ENCODE measurements around the gene EZH2.

DNA sequence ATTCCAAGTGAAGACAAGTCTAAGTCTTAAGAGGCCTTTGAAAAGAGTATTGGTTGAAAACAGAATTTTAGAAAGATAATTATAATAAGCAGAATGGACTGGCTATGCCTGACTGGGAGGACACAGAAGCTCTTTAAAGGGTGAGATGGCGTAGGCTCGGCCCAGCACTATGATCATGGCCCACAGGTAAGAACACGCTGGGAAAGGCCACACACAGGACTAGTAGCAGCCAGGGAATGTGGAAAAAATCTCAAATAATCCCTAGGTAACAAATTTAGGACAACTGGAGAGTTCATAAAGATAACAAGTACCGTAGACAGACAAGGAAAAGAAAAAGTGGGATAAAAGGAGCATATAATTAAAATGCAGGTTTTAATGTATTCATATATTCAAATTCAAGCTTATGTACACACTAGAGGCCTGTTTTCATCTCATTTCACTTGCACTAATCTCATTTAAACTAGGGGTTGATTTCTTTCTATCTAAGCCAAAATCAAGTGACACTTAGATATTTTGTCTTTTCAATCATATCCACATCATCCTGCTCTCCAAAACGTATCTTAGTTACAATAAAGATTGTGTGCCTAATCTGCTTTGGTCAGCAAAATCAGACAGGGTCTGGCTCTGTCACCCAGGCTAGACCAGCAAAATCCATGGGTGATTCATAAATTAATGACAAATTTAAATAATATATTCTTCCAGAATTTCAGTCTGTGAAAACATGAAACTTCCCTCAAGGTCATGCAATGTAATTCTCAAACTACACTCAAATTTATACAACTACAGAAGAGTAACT, 53.0 kb downstream of the EZH2 start:
- TF ChIP-seq, protein P1, sequence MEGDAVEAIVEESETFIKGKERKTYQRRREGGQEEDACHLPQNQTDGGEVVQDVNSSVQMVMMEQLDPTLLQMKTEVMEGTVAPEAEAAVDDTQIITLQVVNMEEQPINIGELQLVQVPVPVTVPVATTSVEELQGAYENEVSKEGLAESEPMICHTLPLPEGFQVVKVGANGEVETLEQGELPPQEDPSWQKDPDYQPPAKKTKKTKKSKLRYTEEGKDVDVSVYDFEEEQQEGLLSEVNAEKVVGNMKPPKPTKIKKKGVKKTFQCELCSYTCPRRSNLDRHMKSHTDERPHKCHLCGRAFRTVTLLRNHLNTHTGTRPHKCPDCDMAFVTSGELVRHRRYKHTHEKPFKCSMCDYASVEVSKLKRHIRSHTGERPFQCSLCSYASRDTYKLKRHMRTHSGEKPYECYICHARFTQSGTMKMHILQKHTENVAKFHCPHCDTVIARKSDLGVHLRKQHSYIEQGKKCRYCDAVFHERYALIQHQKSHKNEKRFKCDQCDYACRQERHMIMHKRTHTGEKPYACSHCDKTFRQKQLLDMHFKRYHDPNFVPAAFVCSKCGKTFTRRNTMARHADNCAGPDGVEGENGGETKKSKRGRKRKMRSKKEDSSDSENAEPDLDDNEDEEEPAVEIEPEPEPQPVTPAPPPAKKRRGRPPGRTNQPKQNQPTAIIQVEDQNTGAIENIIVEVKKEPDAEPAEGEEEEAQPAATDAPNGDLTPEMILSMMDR (IDR thresholded peaks at IDR 0.05; ENCODE audit: extremely low read depth in 1 of 2, insufficient read depth in 1 of 2, low read depth in 1 of 2, low read length in 2 of 2) = no peak
- TF ChIP-seq EZH2 (IDR thresholded peaks at IDR 0.05; ENCODE audit: borderline replicate concordance, low read depth, low read length, severe bottlenecking) (no peak), POLR2AphosphoS5 (IDR thresholded peaks at IDR 0.05; ENCODE audit: insufficient read depth, low read depth, low read length) (no peak), POLR2A (IDR thresholded peaks at IDR 0.05; ENCODE audit: low read depth, low read length) (no peak), GATA2 (IDR thresholded peaks at IDR 0.05; ENCODE audit: insufficient read depth, insufficient read length, low read depth, low read length) (no peak)
- TF ChIP-seq, protein P2, sequence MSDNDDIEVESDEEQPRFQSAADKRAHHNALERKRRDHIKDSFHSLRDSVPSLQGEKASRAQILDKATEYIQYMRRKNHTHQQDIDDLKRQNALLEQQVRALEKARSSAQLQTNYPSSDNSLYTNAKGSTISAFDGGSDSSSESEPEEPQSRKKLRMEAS (IDR thresholded peaks at IDR 0.05; ENCODE audit: insufficient read depth, insufficient read length) = no peak
